Endodermal cell (in vitro differentiated cells): ENCODE data around the gene CXCL16. TPM values are rescaled to one million over a fixed set of nuclear protein-coding genes. Genes with fewer than 3 reads are reported as not detected.

Source experiments
- DNase-seq: peaks from one replicate; pipeline ENCODE4 v3.0.0-alpha.2; 2017
- H3K27ac ChIP-seq: 2 replicates; pipeline ENCODE4 v1.5.1; 2013; ENCODE audit warnings: mild to moderate bottlenecking, low read depth, low read length, moderate library complexity
- H3K27me3 ChIP-seq: 2 replicates; pipeline ENCODE4 v1.6.1; 2013; ENCODE audit warnings: mild to moderate bottlenecking, low read length, moderate library complexity; ENCODE audit not compliant: insufficient read depth, control insufficient read depth, poor library complexity, severe bottlenecking
- H3K36me3 ChIP-seq: 2 replicates; pipeline ENCODE4 v1.7.0; 2013; ENCODE audit warnings: mild to moderate bottlenecking, low read length, moderate library complexity; ENCODE audit not compliant: control insufficient read depth, insufficient read depth
- H3K4me1 ChIP-seq: one replicate; pipeline ENCODE4 v1.7.0; 2013; ENCODE audit warnings: low read length; ENCODE audit not compliant: control insufficient read depth, insufficient read depth
- H3K4me3 ChIP-seq: 2 replicates; pipeline ENCODE4 v1.5.1; 2013; ENCODE audit warnings: mild to moderate bottlenecking, low read length, moderate library complexity
- H3K9ac ChIP-seq: 2 replicates; pipeline ENCODE4 v1.6.1; 2013; ENCODE audit warnings: mild to moderate bottlenecking, low read length, moderate library complexity; ENCODE audit not compliant: poor library complexity, severe bottlenecking; ENCODE audit errors: extremely low read depth
- H3K9me3 ChIP-seq: 2 replicates; pipeline ENCODE4 v1.6.1; 2013; ENCODE audit warnings: mild to moderate bottlenecking, low read length, moderate library complexity; ENCODE audit not compliant: control insufficient read depth
- H3K27ac Mint-ChIP-seq: 2 replicates; pipeline ENCODE4 v1.8.0; 2020; ENCODE audit warnings: mixed read lengths
- H3K27me3 Mint-ChIP-seq: 2 replicates; pipeline ENCODE4 v1.8.0; 2021; ENCODE audit warnings: mild to moderate bottlenecking, mixed read lengths; ENCODE audit not compliant: insufficient read depth
- H3K36me3 Mint-ChIP-seq: 2 replicates; pipeline ENCODE4 v1.8.0; 2020; ENCODE audit warnings: low read depth, mixed read lengths
- H3K4me1 Mint-ChIP-seq: 2 replicates; pipeline ENCODE4 v1.8.0; 2020; ENCODE audit warnings: mixed read lengths
- H3K4me3 Mint-ChIP-seq: 2 replicates; pipeline ENCODE4 v1.8.0; 2020; ENCODE audit warnings: mild to moderate bottlenecking, moderate library complexity, mixed read lengths
- H3K9me3 Mint-ChIP-seq: 2 replicates; pipeline ENCODE4 v1.8.0; 2020; ENCODE audit warnings: mild to moderate bottlenecking, mixed read lengths
- CTCF ChIP-seq: fragments of 200-600 bp; sonication (generic); conservative IDR thresholded peaks from 2 replicates; pipeline ENCODE4 v1.5.0; 2021; ENCODE audit warnings: antibody characterized with exemption, mild to moderate bottlenecking
- WGBS, 2 experiments: methylation state at CpG; one replicate each; pipeline versions ENCODE4 v1.1.5 to v1.1.7; 2013; ENCODE audit warnings: missing lambda C conversion rate in 2 of 2, mixed read lengths in 1 of 2; ENCODE audit not compliant: insufficient coverage in 1 of 2, insufficient read length in 1 of 2; 5-methylcytosine and 5-hydroxymethylcytosine counted together
- total RNA-seq, 2 donors: library from RNA; stranded (reverse); fragmentation: NEBNext Ultra II Directional in 1 of 2; extraction: Animal tissue kit (Norgen Biotek cat#: 25700) in 1 of 2; gene quantifications; 2 replicates in 1 of 2; 3 replicates in 1 of 2; pipeline ENCODE4 v1.2.1, GENCODE V29; 2021

Gene CXCL16
- total RNA-seq, 2 donors from 2014 or later, result 0.60 to 0.73 TPM

GRCh38 chr17:4766201-4766600 is 26.5 kb upstream of the CXCL16 start:
- Histone ChIP-seq H3K27me3 (no peaks in the 10 kb centered on the region), H3K4me3 (no peak overlapping the region), H3K9ac (no peak overlapping the region), H3K36me3 (no peaks in the 10 kb centered on the region), H3K4me1 (no peaks in the 10 kb centered on the region), H3K27ac (no peak overlapping the region), H3K9me3 (no peaks in the 10 kb centered on the region)
- no peak for DNase-seq
- H3K4me1 Mint-ChIP-seq, result no peaks in the 10 kb centered on the region
- no peaks in the 10 kb centered on the region for H3K36me3 Mint-ChIP-seq
- WGBS, 2 experiments, result 86 to 91% methylated on average over 3 of the region's 3 CpGs
- no peaks in the 10 kb centered on the region for H3K9me3 Mint-ChIP-seq
- H3K4me3 Mint-ChIP-seq, result no peak overlapping the region
- H3K27ac Mint-ChIP-seq, result no peak overlapping the region
- H3K27me3 Mint-ChIP-seq, result peaks cover 6% of the 10 kb centered on the region
- no peak for TF ChIP-seq CTCF

GRCh38 chr17:4764595-4764994 is 24.9 kb upstream of the CXCL16 start:
- Histone ChIP-seq H3K9me3 (no peaks in the 10 kb centered on the region), H3K27ac (no peak overlapping the region), H3K9ac (no peak overlapping the region), H3K36me3 (no peaks in the 10 kb centered on the region), H3K27me3 (no peaks in the 10 kb centered on the region), H3K4me1 (no peaks in the 10 kb centered on the region), H3K4me3 (no peak overlapping the region)
- H3K4me1 Mint-ChIP-seq, result no peaks in the 10 kb centered on the region
- H3K9me3 Mint-ChIP-seq, result no peaks in the 10 kb centered on the region
- H3K27ac Mint-ChIP-seq, result no peak overlapping the region
- H3K4me3 Mint-ChIP-seq, result no peak overlapping the region
- peaks cover 6% of the 10 kb centered on the region for H3K27me3 Mint-ChIP-seq
- DNase-seq, result no peak
- no peak for TF ChIP-seq CTCF
- no peaks in the 10 kb centered on the region for H3K36me3 Mint-ChIP-seq
- WGBS, 2 experiments, result 75 to 86% methylated on average over 2 to 3 of the region's 3 CpGs

DNA sequence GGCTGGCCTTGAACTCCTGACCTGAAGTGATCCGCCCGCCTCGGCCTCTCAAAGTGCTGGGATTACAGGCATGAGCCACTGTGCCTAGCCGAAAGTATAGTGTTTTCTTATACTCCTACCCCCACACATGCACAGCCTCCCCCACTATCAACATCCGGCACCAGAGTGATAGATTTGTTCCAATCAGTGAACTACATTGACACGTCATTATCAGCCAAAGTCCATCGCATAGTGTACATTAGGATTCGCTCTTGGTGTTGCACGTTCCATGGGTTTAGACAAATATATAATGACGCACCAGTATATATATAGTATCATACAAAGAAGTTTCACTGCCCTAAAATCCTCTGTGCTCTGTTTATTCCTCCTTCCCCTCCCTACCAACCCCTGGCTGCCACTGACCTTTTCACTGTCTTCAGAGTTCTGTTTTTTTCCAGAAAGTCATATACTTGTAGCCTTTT is 20.1 kb upstream of the CXCL16 start:
- Histone ChIP-seq H3K27ac (no peak overlapping the region), H3K4me3 (no peak overlapping the region), H3K27me3 (no peaks in the 10 kb centered on the region), H3K9me3 (no peaks in the 10 kb centered on the region), H3K4me1 (no peaks in the 10 kb centered on the region), H3K9ac (no peak overlapping the region), H3K36me3 (no peaks in the 10 kb centered on the region)
- H3K27ac Mint-ChIP-seq, result no peak overlapping the region
- H3K36me3 Mint-ChIP-seq, result no peaks in the 10 kb centered on the region
- H3K4me3 Mint-ChIP-seq, result no peak overlapping the region
- H3K27me3 Mint-ChIP-seq, result peaks cover 3% of the 10 kb centered on the region
- no peak for DNase-seq
- 88 to 93% methylated on average over 4 to 10 of the region's 10 CpGs for WGBS, 2 experiments
- TF ChIP-seq CTCF, result no peak
- H3K9me3 Mint-ChIP-seq, result no peaks in the 10 kb centered on the region
- no peaks in the 10 kb centered on the region for H3K4me1 Mint-ChIP-seq
